OCI-M2 (cell line): ENCODE results near the gene PSTPIP2.
"Not testable (repeated sequence)": the region's sequence is repeated elsewhere in the genome, so short reads cannot be mapped to it uniquely, and the experiment has no call there.

Source experiments
- DNase-seq: peaks from one replicate; lab custom pipeline; 2025; ENCODE audit not compliant: unreplicated experiment; lab: John Stamatoyannopoulos, UW

Gene PSTPIP2

DNA sequence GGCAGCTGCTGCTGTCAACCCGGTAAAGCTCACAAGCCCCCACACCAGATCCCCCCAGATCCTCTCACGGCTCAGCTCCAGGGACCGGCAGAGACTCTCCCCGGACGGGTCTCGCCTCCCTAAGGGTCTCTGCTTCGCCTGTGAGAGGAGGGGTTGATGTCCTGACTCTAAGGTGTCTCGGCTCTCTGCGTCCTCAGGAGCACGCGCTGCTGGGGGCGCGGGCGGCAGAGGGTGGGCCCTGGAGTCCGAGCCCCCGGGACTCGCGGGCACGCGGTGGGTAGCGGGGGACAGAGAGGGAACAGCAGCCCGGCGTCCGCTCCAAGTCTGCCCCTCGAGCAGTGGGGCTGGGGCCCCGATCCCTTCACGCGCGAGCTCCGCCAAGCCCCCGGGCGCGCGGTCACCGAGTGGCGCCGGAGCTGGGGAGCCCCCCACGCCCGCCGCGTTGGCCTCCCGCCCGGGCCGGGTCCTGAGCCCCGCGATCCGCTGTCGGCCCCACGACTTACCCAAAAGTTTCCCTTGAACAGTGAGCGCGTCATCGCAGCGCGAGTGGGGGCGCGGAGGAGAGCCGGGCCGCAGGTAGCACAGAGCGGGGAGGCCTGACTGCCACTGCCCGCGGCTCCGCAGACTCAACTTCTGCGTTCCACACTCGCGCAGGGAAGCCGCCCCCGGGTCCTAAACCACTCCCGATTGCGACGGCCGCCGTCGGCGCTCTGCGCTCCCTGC is at the start of gene PSTPIP2:
TSS of gene PSTPIP2 (minus strand) at position 608 of the 723 bp plus-strand sequence. CDS start at position 536, 72 bp downstream.
- no peak for DNase-seq

- DNase-seq = no peak
Measured at GRCh38 chr18:46113751-46114150, 41.7 kb upstream of the PSTPIP2 start.

DNA sequence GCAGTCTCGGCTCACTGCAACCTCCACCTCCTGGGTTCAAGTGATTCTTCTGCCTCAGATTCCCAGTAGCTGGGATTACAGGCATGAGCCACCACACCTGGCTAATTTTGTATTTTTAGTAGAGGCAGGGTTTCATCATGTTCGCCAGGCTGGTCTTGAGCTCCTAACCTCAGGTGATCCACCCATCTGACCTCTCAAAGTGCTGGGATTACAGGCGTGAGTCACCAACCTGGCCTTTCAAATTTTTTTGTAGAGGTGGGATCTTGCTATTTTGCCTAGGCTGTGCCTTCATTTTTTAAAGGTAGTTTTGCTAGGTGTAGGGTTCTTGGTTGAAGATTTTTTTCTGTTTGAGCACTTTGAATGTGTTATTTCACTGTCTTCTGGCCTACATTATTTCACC is 38.3 kb upstream of the PSTPIP2 start:
- no peak for DNase-seq

DNA sequence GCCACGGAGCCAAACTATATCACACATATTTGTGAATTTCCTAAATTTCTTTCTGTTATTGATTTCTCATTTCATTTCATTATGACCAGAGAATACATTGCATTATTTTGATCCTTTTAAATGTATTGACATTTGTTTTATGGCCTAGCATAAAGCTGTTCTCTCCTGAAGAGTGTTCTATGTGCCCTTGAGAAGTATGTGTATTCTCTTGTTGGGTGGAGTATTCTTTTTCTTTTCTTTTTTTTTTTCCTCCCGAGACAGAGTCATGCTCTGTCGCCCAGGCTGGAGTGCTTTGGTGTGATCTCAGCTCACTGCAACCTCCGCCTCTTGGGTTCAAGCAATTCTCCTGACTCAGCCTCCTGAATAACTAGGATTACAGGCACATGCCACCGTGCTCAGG is 37.3 kb upstream of the PSTPIP2 start:
- no peak for DNase-seq

DNA sequence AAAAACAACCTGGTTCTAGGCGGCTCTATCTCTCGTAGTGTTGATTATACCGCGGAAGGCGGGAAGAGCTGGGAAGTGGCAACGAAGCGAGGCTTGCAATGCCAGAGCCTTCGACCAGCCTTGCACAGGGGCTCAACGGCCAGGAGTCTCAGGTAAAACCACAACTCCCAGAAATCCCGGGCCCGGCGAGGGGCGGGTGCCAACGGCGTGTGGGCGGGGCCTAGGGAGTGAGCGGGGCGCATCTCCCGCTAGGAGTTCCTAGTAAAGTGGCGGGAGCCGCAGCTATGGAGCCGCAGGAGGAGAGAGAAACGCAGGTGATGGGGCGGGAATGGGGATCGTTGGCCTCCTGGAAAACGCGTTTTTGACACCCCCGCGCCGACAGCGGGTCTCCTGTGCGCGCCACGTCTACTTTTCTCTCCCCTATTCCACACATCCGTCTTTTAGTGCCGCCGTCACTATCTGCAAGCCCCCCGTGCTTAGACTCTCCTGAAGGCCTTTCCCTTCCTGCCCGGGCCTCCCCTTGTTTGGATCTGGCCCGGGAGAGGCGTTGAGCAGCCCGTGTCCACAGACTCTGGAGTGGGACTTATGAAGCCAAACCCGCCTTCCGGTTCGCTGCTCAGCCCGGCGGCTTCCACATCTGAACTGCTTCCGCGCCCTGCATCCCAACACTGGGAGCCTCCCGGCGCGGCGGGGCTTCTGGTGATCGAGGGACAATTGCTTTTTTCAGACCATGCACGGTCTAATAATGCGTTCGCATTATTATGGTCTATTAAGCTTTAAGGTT is 32.3 kb upstream of the PSTPIP2 start, which contains the start of gene HAUS1:
TSS of gene HAUS1 (plus strand) at position 258 of the 784 bp plus-strand sequence. CDS start at position 285, 27 bp downstream.
- DNase-seq = peak; percentile 51

- DNase-seq = no peak
Measured at GRCh38 chr18:46099463-46099862, 27.4 kb upstream of the PSTPIP2 start.

DNA sequence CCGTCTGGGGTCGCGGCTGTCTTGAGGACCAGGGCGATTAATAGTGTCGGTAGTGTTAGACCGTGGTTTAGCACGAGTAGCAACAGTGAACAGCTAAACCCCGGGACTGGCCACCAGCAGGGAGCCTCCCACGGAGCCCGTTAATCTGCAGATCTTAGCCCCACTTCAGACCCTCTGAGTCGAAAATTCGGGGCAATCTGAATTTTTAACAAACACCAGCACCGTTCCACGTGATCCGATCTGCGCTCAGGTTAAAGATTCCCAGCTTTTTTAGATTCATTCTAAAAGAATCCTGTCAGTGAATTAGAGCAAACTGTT is 26.5 kb upstream of the PSTPIP2 start:
- DNase-seq = no peak

DNA sequence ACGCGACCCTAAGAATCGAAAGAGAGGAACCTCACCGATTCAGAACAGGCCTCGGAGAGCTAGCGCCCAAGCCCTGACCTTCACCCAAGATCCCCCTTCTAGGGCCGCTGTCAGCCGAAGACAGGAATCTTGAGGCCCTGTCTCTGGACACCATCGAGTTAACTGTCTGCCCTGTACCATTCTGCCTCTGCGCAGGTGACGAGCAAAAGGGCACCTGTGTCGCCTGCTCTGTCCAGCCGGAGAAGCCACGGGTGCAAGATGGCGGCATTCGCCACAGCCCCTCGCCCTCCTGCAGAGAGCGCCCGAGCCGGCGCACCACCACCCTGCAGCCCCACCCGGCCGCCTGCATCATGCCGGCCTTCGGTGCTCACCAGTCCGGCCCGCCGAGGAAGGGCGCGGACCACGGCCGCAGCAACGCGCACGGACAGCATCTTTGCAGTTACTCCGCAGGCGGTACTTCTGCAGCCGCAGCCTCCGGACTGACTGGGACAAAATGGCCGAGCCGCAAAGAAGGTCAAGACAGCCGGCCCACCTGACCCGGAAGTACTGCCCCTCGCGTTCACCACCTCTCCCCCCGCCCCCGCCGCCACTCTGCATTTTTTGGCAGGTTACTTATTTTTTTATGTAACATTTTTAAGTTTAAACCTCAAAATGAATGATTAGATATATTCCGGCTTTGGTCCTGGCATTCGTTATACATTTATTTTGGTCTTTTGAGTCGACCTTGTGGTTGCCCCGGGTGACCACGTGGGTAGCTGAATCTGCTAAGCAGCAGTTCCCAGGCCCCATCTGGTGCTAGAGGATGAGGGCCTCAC is 25.9 kb upstream of the PSTPIP2 start, which contains the start of gene ATP5F1A:
TSS of gene ATP5F1A (minus strand) at position 496 of the 815 bp plus-strand sequence. CDS start at position 431, 65 bp downstream.
- DNase-seq = peak; percentile 53

GRCh38 chr18:46097431-46097800 is 25.4 kb upstream of the PSTPIP2 start:
- DNase-seq = no peak

- DNase-seq = no peak
Measured at GRCh38 chr18:46096651-46097300, 24.7 kb upstream of the PSTPIP2 start.

DNA sequence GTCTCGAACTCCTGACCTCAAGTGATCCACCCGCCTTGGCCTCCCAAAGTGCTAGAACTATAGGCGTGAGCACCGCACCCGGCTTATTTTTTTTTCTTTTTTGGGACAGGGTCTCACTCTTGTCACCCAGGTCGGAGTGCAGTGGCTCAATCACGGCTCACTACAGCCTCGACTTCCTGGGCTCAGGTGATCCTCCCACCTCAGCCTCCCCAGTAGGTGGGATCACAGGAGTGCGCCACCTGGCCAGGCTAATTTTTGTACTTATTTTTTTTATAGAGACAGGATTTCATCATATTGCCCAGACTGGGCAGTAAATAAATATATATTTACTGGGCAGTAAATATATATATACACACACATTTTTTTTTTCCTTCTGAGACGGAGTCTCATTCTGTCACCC is 23.5 kb upstream of the PSTPIP2 start:
- no peak for DNase-seq

- not testable (repeated sequence) for DNase-seq
Measured at GRCh38 chr18:46088501-46088900, 16.4 kb upstream of the PSTPIP2 start.

GRCh38 chr18:46084431-46084830 is 12.4 kb upstream of the PSTPIP2 start:
- no peak for DNase-seq

DNA sequence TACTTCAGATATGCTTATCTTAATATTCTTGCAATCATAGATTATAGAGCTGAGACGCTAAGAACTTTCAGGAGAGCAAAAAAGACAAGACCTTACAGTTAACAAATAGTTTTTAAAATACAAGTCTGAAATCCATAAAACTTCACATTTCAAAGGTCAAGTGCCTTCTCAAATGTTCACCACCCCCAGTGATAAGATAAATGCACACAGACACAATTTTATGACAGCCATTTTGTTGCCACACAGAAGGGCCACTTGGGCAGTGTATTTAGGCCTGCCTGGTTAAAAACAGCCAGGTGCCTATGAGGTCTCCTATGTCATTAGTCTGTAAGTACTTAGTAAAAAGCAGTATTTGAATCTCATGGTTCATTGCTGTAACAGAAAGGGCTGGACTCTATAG is 8.1 kb upstream of the PSTPIP2 start:
- no peak for DNase-seq

- no peak for DNase-seq
Measured at GRCh38 chr18:46079336-46079735, 7.3 kb upstream of the PSTPIP2 start.

GRCh38 chr18:46073474-46074331 is 1.6 kb upstream of the PSTPIP2 start:
- DNase-seq = peak; percentile 34

- no peak for DNase-seq
Measured at GRCh38 chr18:46072959-46073358, 899 bp upstream of the PSTPIP2 start.

GRCh38 chr18:46072376-46072867 is 362 bp upstream of the PSTPIP2 start:
- no peak for DNase-seq

- DNase-seq = no peak
Measured at GRCh38 chr18:46070815-46071652, 1.0 kb downstream of the PSTPIP2 start.
